WTC11 (cell line): ENCODE results near the gene ANKRD65. TPM values are rescaled to one million over a fixed set of nuclear protein-coding genes. Genes with fewer than 3 reads are reported as not detected.
A peak's percentile ranks its signal among the peaks of the same experiment; 100 is the strongest.

Source experiments
- ATAC-seq: fragments of 200-7000 bp; cut with Tn5 transposase; 2 replicates; pipeline ENCODE4 v1.10.0; 2021; ENCODE audit warnings: mild to moderate bottlenecking, moderate library complexity
- CTCF ChIA-PET: fragments of 300-600 bp; sonication (Branson Sonifier 250); formaldehyde crosslinking; loops from one replicate; lab custom pipeline; 2021; ENCODE audit warnings: antibody characterized with exemption; lab: Charles Lee
- POLR2A ChIA-PET: fragments of 350-600 bp; sonication (Branson Sonifier 250); formaldehyde crosslinking; loops from one replicate; lab custom pipeline; 2021; ENCODE audit warnings: antibody characterized with exemption; lab: Charles Lee
- DNase-seq: peaks from one replicate; pipeline ENCODE4 v3.0.0; 2021; ENCODE audit warnings: low spot score
- H3K27ac Mint-ChIP-seq: 2 replicates; pipeline ENCODE4 v1.8.0; 2021; ENCODE audit warnings: mixed read lengths
- H3K27me3 Mint-ChIP-seq: 2 replicates; pipeline ENCODE4 v1.8.0; 2021; ENCODE audit warnings: low read depth, mild to moderate bottlenecking, moderate library complexity, mixed read lengths
- H3K36me3 Mint-ChIP-seq: 2 replicates; pipeline ENCODE4 v1.8.0; 2021; ENCODE audit warnings: mixed read lengths
- H3K4me1 Mint-ChIP-seq: 2 replicates; pipeline ENCODE4 v1.8.0; 2022; ENCODE audit warnings: mixed read lengths
- H3K4me3 Mint-ChIP-seq: 2 replicates; pipeline ENCODE4 v1.8.0; 2021; ENCODE audit warnings: mild to moderate bottlenecking, moderate library complexity, mixed read lengths
- H3K9me3 Mint-ChIP-seq: 2 replicates; pipeline ENCODE4 v1.8.0; 2021; ENCODE audit warnings: mixed read lengths
- ESRRA ChIP-seq: sonication (generic); formaldehyde crosslinking; IDR thresholded peaks from 2 replicates; pipeline ENCODE4 v1.8.1; 2022; ENCODE audit warnings: mild to moderate bottlenecking, missing genetic modification reagents, borderline replicate concordance
- FOXK1 ChIP-seq: sonication (generic); formaldehyde crosslinking; IDR thresholded peaks from 2 replicates; pipeline ENCODE4 v1.8.0; 2022; ENCODE audit warnings: mild to moderate bottlenecking, moderate library complexity, missing genetic modification reagents
- GABPB1 ChIP-seq: sonication (generic); formaldehyde crosslinking; IDR thresholded peaks from 2 replicates; pipeline ENCODE4 v1.8.1; 2023; ENCODE audit warnings: mild to moderate bottlenecking, missing genetic modification reagents
- GTF2I ChIP-seq: fragments of 250-450 bp; sonication (Bioruptor Pico); conservative IDR thresholded peaks from 2 replicates; pipeline ENCODE4 v1.4.0; 2021; ENCODE audit warnings: mild to moderate bottlenecking
- HMGA2 ChIP-seq: fragments of 250-450 bp; sonication (Bioruptor Pico); IDR thresholded peaks from 2 replicates; pipeline ENCODE4 v1.4.0; 2021; ENCODE audit warnings: mild to moderate bottlenecking, moderate library complexity
- JAZF1 ChIP-seq: fragments of 250-450 bp; sonication (Bioruptor Pico); IDR thresholded peaks from 2 replicates; pipeline ENCODE4 v1.9.0; 2021; ENCODE audit warnings: moderate library complexity, mild to moderate bottlenecking, inconsistent platforms
- JUN ChIP-seq: sonication (generic); formaldehyde crosslinking; IDR thresholded peaks from 2 replicates; pipeline ENCODE4 v1.8.0; 2023; ENCODE audit warnings: mild to moderate bottlenecking, missing genetic modification reagents
- MYBL2 ChIP-seq: sonication (generic); formaldehyde crosslinking; IDR thresholded peaks from 2 replicates; pipeline ENCODE4 v1.8.1; 2023; ENCODE audit warnings: mild to moderate bottlenecking, moderate library complexity, missing genetic modification reagents
- NFATC4 ChIP-seq: fragments of 250-450 bp; sonication (Bioruptor Pico); IDR thresholded peaks from 2 replicates; pipeline ENCODE4 v1.9.0; 2021; ENCODE audit warnings: mild to moderate bottlenecking
- NFE2L1 ChIP-seq: sonication (generic); formaldehyde crosslinking; IDR thresholded peaks from 2 replicates; pipeline ENCODE4 v1.8.1; 2023; ENCODE audit warnings: missing genetic modification reagents
- NFYB ChIP-seq: sonication (generic); formaldehyde crosslinking; conservative IDR thresholded peaks from 2 replicates; pipeline ENCODE4 v1.8.0; 2022; ENCODE audit warnings: low read depth, missing genetic modification reagents
- SOX15 ChIP-seq: fragments of 250-450 bp; sonication (Bioruptor Pico); IDR thresholded peaks from 2 replicates; pipeline ENCODE4 v1.9.0; 2021; ENCODE audit warnings: mild to moderate bottlenecking
- TEAD1 ChIP-seq: sonication (generic); formaldehyde crosslinking; IDR thresholded peaks from 2 replicates; pipeline ENCODE4 v1.8.0; 2022; ENCODE audit warnings: mild to moderate bottlenecking, missing genetic modification reagents
- TEAD4 ChIP-seq: sonication (generic); formaldehyde crosslinking; IDR thresholded peaks from 2 replicates; pipeline ENCODE4 v1.8.0; 2022; ENCODE audit warnings: mild to moderate bottlenecking, missing genetic modification reagents
- ZNF317 ChIP-seq: sonication (generic); formaldehyde crosslinking; IDR thresholded peaks from 2 replicates; pipeline ENCODE4 v1.8.1; 2023; ENCODE audit warnings: low read depth, mild to moderate bottlenecking, moderate library complexity, missing genetic modification reagents, borderline replicate concordance
- ZNF416 ChIP-seq: fragments of 250-450 bp; sonication (Bioruptor Pico); IDR thresholded peaks from 2 replicates; pipeline ENCODE4 v1.9.0; 2021; ENCODE audit warnings: mild to moderate bottlenecking, inconsistent platforms
- total RNA-seq: library from RNA; stranded (reverse); gene quantifications from 3 replicates; pipeline ENCODE4 v1.2.3, GENCODE V29; 2021
- TF ChIP-seq, protein P1 (sequence below): sonication (generic); formaldehyde crosslinking; IDR thresholded peaks from 2 replicates; pipeline ENCODE4 v1.8.1; 2023; ENCODE audit warnings: mild to moderate bottlenecking, missing genetic modification reagents
- TF ChIP-seq, protein P2 (sequence below): sonication (generic); formaldehyde crosslinking; IDR thresholded peaks from 2 replicates; pipeline ENCODE4 v1.8.1; 2022; ENCODE audit warnings: mild to moderate bottlenecking, moderate library complexity, missing genetic modification reagents
- TF ChIP-seq, protein P3 (sequence below): sonication (generic); formaldehyde crosslinking; IDR thresholded peaks from 2 replicates; pipeline ENCODE4 v1.8.0; 2023; ENCODE audit warnings: missing genetic modification reagents
- TF ChIP-seq, protein P4 (sequence below): sonication (generic); formaldehyde crosslinking; IDR thresholded peaks from 2 replicates; pipeline ENCODE4 v1.8.0; 2023; ENCODE audit warnings: mild to moderate bottlenecking, missing genetic modification reagents
- TF ChIP-seq, protein P5 (sequence below): sonication (generic); formaldehyde crosslinking; IDR thresholded peaks from 2 replicates; pipeline ENCODE4 v1.8.1; 2023; ENCODE audit warnings: mild to moderate bottlenecking, missing genetic modification reagents, moderate library complexity
- TF ChIP-seq, protein P6 (sequence below): sonication (generic); formaldehyde crosslinking; IDR thresholded peaks from 2 replicates; pipeline ENCODE4 v1.8.1; 2022; ENCODE audit warnings: low read depth, missing genetic modification reagents, borderline replicate concordance
- TF ChIP-seq, protein P7 (sequence below): fragments of 250-450 bp; sonication (Bioruptor Pico); IDR thresholded peaks from 2 replicates; pipeline ENCODE4 v1.9.0; 2021; ENCODE audit warnings: mild to moderate bottlenecking

Gene ANKRD65
- total RNA-seq, 1 experiment from 2014 or later = 1.9 TPM

DNA sequence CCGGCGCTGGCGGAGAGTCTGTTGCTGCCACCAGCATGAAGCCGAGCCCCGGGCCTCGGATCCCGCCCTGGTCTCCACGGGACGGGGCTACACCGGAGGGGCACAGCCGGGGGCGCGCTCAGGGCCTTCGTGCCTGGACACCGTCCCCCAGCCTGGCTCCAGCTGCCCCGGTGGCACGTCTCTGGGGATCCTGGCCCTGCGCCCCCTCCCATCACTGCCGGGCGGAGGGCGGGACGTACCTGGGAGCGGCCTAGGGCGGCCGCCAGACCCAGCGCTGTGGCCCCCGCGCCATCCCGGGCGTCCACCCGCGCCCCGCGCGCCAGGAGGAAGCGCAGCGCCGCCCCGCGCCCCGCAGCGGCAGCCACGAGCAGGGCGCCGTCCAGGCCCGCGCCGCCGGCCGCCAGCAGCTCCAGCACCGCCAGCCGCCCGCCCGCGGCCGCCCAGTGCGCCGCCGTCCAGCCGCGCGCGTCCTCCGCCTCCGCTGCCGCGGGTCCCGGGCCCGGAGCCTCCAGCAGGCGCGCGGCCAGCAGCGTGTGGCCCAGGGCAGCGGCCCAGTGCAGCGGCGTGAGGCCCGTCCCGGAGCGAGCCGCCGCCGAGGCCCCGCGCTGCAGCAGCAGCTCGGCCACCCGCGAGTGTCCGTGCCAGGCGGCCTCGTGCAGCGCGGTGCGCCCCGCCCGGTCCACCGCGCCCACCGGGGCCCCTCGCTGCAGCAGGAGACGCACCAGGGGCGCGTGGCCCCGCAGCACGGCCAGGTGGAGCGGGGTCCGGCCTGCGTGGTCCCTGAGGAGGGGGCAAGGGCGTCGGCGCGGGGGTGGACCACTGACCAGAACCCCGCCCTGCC lies 1.0 kb downstream of the ANKRD65 start:
- H3K27ac Mint-ChIP-seq = 0 out of 2 replicates have a peak overlapping the region, but pooled peaks have one; percentile 70
- ATAC-seq = peak; percentile 57
- DNase-seq = peak; percentile 52
- peaks cover 2% of the 10 kb centered on the region; the same call in 1 of the 2 replicates for H3K27me3 Mint-ChIP-seq
- no peak overlapping the region for H3K4me3 Mint-ChIP-seq
- H3K9me3 Mint-ChIP-seq = no peaks in the 10 kb centered on the region
- H3K36me3 Mint-ChIP-seq = no peaks in the 10 kb centered on the region
- CTCF ChIA-PET = interaction anchor here (0.6 to 1.6 kb wide), 5 partner anchors 9 to 26 kb away, joined by 3 to 6 read pairs (median 5); no protein-coding TSS in a partner anchor
- POLR2A ChIA-PET = interaction anchor here (1.5 kb wide), 1 partner anchor 11 kb away, joined by 5 read pairs; no protein-coding TSS in a partner anchor
- peaks cover 33% of the 10 kb centered on the region for H3K4me1 Mint-ChIP-seq
- TF ChIP-seq, protein P1, sequence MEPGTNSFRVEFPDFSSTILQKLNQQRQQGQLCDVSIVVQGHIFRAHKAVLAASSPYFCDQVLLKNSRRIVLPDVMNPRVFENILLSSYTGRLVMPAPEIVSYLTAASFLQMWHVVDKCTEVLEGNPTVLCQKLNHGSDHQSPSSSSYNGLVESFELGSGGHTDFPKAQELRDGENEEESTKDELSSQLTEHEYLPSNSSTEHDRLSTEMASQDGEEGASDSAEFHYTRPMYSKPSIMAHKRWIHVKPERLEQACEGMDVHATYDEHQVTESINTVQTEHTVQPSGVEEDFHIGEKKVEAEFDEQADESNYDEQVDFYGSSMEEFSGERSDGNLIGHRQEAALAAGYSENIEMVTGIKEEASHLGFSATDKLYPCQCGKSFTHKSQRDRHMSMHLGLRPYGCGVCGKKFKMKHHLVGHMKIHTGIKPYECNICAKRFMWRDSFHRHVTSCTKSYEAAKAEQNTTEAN (CRISPR knock-in tag) = no peak
- TF ChIP-seq, protein P2, sequence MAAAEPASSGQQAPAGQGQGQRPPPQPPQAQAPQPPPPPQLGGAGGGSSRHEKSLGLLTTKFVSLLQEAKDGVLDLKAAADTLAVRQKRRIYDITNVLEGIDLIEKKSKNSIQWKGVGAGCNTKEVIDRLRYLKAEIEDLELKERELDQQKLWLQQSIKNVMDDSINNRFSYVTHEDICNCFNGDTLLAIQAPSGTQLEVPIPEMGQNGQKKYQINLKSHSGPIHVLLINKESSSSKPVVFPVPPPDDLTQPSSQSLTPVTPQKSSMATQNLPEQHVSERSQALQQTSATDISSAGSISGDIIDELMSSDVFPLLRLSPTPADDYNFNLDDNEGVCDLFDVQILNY (CRISPR knock-in tag) = no peak
- TF ChIP-seq, protein P3, sequence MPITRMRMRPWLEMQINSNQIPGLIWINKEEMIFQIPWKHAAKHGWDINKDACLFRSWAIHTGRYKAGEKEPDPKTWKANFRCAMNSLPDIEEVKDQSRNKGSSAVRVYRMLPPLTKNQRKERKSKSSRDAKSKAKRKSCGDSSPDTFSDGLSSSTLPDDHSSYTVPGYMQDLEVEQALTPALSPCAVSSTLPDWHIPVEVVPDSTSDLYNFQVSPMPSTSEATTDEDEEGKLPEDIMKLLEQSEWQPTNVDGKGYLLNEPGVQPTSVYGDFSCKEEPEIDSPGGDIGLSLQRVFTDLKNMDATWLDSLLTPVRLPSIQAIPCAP (CRISPR knock-in tag) = no peak
- TF ChIP-seq JAZF1 (no peak), FOXK1 (no peak), GTF2I (CRISPR knock-in tag) (no peak), TEAD1 (CRISPR knock-in tag) (no peak), HMGA2 (CRISPR knock-in tag) (no peak)

DNA sequence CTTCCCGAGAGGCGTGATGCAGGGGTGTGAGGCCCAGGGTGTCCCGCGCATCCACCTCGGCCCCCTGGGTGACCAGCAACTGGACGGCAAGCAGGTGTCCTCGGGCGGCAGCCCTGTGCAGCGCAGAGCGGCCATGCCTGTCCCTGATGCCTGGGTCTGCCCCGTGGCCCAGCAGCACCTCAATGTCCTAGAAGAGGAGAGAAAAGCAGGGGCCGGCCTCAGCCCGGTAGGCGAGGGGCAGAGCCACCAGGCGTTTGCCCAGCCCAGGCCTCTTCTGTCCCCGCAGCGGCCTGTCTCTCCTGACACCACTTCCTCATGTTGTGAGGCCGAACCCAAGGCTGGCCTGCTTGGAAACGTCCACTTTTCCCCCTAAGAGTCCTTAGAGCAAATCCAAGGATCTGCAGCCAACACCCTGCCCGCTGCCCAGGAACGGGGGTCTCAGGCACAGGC lies 1.7 kb downstream of the ANKRD65 start:
- peaks cover 32% of the 10 kb centered on the region for H3K4me1 Mint-ChIP-seq
- ATAC-seq (no peak), DNase-seq (no peak)
- H3K27me3 Mint-ChIP-seq = peaks cover 2% of the 10 kb centered on the region; the same call in 1 of the 2 replicates
- no peaks in the 10 kb centered on the region for H3K36me3 Mint-ChIP-seq
- ChIA-PET POLR2A (interaction anchor here (1.5 kb wide), 1 partner anchor 11 kb away, joined by 5 read pairs; no protein-coding TSS in a partner anchor), CTCF (interaction anchor here (0.6 to 1.6 kb wide), 2 partner anchors 14 to 25 kb away, joined by 5 read pairs; no protein-coding TSS in a partner anchor)
- H3K4me3 Mint-ChIP-seq = no peak overlapping the region
- H3K27ac Mint-ChIP-seq = 0 out of 2 replicates have a peak overlapping the region, but pooled peaks have one; percentile 70
- no peaks in the 10 kb centered on the region for H3K9me3 Mint-ChIP-seq
- TF ChIP-seq, protein P4, sequence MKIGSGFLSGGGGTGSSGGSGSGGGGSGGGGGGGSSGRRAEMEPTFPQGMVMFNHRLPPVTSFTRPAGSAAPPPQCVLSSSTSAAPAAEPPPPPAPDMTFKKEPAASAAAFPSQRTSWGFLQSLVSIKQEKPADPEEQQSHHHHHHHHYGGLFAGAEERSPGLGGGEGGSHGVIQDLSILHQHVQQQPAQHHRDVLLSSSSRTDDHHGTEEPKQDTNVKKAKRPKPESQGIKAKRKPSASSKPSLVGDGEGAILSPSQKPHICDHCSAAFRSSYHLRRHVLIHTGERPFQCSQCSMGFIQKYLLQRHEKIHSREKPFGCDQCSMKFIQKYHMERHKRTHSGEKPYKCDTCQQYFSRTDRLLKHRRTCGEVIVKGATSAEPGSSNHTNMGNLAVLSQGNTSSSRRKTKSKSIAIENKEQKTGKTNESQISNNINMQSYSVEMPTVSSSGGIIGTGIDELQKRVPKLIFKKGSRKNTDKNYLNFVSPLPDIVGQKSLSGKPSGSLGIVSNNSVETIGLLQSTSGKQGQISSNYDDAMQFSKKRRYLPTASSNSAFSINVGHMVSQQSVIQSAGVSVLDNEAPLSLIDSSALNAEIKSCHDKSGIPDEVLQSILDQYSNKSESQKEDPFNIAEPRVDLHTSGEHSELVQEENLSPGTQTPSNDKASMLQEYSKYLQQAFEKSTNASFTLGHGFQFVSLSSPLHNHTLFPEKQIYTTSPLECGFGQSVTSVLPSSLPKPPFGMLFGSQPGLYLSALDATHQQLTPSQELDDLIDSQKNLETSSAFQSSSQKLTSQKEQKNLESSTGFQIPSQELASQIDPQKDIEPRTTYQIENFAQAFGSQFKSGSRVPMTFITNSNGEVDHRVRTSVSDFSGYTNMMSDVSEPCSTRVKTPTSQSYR = no peak
- TF ChIP-seq, protein P5, sequence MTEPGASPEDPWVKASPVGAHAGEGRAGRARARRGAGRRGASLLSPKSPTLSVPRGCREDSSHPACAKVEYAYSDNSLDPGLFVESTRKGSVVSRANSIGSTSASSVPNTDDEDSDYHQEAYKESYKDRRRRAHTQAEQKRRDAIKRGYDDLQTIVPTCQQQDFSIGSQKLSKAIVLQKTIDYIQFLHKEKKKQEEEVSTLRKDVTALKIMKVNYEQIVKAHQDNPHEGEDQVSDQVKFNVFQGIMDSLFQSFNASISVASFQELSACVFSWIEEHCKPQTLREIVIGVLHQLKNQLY (CRISPR knock-in tag) = no peak
- no peak for TF ChIP-seq NFATC4 (CRISPR knock-in tag)
- TF ChIP-seq SOX15 (CRISPR knock-in tag) = no peak
- TF ChIP-seq, protein P1 (CRISPR knock-in tag) = no peak
- TF ChIP-seq ZNF416 (CRISPR knock-in tag) = no peak
- TF ChIP-seq, protein P6, sequence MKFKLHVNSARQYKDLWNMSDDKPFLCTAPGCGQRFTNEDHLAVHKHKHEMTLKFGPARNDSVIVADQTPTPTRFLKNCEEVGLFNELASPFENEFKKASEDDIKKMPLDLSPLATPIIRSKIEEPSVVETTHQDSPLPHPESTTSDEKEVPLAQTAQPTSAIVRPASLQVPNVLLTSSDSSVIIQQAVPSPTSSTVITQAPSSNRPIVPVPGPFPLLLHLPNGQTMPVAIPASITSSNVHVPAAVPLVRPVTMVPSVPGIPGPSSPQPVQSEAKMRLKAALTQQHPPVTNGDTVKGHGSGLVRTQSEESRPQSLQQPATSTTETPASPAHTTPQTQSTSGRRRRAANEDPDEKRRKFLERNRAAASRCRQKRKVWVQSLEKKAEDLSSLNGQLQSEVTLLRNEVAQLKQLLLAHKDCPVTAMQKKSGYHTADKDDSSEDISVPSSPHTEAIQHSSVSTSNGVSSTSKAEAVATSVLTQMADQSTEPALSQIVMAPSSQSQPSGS (CRISPR knock-in tag) = no peak
- no peak for TF ChIP-seq ZNF317 (CRISPR knock-in tag)
- TF ChIP-seq JUN (CRISPR knock-in tag) = no peak
- TF ChIP-seq GABPB1 (CRISPR knock-in tag) = no peak
- TF ChIP-seq NFYB (CRISPR knock-in tag) = no peak
- TF ChIP-seq, protein P7, sequence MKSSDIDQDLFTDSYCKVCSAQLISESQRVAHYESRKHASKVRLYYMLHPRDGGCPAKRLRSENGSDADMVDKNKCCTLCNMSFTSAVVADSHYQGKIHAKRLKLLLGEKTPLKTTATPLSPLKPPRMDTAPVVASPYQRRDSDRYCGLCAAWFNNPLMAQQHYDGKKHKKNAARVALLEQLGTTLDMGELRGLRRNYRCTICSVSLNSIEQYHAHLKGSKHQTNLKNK (CRISPR knock-in tag) = no peak
- TF ChIP-seq MYBL2 = no peak
- TF ChIP-seq TEAD4 (CRISPR knock-in tag) = no peak
- TF ChIP-seq, protein P2 (CRISPR knock-in tag) = no peak
- no peak for TF ChIP-seq ESRRA
- TF ChIP-seq NFE2L1 (CRISPR knock-in tag) = no peak
